GM12872 (cell line): Measurements from ENCODE around the gene RRAGD.

ENCODE experiments used
- TF ChIP-seq, protein P1 (sequence below): IDR thresholded peaks from 3 replicates; pipeline ENCODE4 v1.5.1; 2011; ENCODE audit warnings: low read depth, mild to moderate bottlenecking, low read length, moderate library complexity; ENCODE audit not compliant: insufficient read depth

The RRAGD gene

GRCh38 chr6:89386917-89387491 is 25.1 kb downstream of the RRAGD start:
- TF ChIP-seq, protein P1, sequence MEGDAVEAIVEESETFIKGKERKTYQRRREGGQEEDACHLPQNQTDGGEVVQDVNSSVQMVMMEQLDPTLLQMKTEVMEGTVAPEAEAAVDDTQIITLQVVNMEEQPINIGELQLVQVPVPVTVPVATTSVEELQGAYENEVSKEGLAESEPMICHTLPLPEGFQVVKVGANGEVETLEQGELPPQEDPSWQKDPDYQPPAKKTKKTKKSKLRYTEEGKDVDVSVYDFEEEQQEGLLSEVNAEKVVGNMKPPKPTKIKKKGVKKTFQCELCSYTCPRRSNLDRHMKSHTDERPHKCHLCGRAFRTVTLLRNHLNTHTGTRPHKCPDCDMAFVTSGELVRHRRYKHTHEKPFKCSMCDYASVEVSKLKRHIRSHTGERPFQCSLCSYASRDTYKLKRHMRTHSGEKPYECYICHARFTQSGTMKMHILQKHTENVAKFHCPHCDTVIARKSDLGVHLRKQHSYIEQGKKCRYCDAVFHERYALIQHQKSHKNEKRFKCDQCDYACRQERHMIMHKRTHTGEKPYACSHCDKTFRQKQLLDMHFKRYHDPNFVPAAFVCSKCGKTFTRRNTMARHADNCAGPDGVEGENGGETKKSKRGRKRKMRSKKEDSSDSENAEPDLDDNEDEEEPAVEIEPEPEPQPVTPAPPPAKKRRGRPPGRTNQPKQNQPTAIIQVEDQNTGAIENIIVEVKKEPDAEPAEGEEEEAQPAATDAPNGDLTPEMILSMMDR: no peak

GRCh38 chr6:89385846-89386245 is 26.2 kb downstream of the RRAGD start:
- TF ChIP-seq, protein P1: no peak

- TF ChIP-seq, protein P1: no peak
Observed at GRCh38 chr6:89385156-89385667, 26.9 kb downstream of the RRAGD start.

GRCh38 chr6:89381031-89381430 is 31.0 kb downstream of the RRAGD start:
- TF ChIP-seq, protein P1: no peak

DNA sequence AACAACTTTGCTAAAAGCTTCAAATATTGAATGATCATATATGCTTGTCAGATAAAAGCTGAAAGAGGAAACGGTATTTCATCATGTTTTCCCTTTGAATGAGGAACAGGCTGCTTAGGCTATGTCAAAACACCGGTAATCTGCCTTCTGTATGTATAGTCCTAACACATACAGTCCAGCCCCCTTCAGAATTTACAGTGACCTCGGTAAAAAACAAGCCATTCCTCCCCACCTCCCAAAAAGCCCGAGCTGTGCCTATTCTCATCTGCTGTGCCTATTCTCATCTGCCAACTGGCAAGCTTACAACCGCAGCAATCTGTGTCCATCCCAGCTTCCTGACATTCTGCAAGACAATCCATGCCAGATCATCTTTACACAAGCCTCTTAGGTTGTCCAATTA is 32.8 kb downstream of the RRAGD start:
- TF ChIP-seq, protein P1: no peak

GRCh38 chr6:89378628-89379027 is 33.4 kb downstream of the RRAGD start:
- TF ChIP-seq, protein P1: no peak

DNA sequence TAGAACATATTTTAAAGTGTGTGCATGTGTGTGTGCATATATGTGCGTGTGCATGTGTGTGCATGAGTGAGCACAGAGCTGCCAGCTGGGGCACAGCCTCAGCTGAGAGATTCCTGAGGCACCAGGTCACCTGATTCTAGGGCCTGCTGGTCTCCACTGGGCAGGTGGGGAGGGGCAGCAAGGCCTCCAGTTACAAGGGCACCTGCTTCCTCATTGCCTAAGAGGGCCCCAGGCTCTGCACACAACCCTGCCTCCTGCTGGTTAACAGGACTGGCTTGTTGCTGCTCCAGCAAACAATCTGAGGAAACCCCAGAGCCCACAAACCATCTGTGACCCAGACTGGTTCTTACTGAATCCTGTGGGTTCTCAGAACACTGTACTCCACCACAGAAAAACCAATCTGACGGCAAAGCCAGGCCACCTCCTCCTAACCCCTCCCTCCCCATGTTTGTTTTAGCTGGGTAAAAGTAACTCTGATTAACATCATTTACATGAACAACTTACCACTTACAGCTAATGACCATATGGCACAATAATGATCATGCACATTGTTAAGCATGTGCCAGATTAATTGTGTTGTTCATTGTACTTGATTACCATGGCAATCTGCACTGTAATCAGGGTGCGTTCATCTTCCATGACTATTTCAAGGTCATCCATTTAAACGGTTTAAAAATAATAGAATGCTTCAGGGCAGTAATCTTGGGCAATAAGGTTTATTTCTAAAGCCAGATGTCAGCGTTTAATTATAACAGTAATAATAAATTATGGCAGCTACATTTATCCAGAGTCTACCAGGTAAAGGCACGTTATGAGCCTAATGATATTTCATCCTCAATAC is 36.4 kb downstream of the RRAGD start:
- TF ChIP-seq, protein P1: peak; percentile 72
